GM18867 (cell line): ENCODE results near the gene MAN1A2.
"Not testable (repeated sequence)": the region's sequence is repeated elsewhere in the genome, so short reads cannot be mapped to it uniquely, and the experiment has no call there.

Experiments used
- ATAC-seq: cut with Tn5 transposase; IDR thresholded peaks from one replicate; pipeline ENCODE4 v1.9.1; 2021; ENCODE audit warnings: mild to moderate bottlenecking, moderate library complexity; ENCODE audit not compliant: unreplicated experiment

Gene MAN1A2

GRCh38 chr1:117396636-117397035, 29.4 kb downstream of the MAN1A2 start:
- no peak for ATAC-seq

- ATAC-seq = no peak
Observed at GRCh38 chr1:117398957-117399356, 31.7 kb downstream of the MAN1A2 start.

GRCh38 chr1:117401761-117402160, 34.5 kb downstream of the MAN1A2 start:
- ATAC-seq = no peak

- no peak for ATAC-seq
Observed at GRCh38 chr1:117403597-117403996, 36.3 kb downstream of the MAN1A2 start.

- ATAC-seq = no peak
Observed at GRCh38 chr1:117405042-117405441, 37.8 kb downstream of the MAN1A2 start.

- ATAC-seq = no peak
Observed at GRCh38 chr1:117412472-117412871, 45.2 kb downstream of the MAN1A2 start.

- ATAC-seq = no peak
Observed at GRCh38 chr1:117413412-117413811, 46.2 kb downstream of the MAN1A2 start.

- no peak for ATAC-seq
Observed at GRCh38 chr1:117414943-117415342, 47.7 kb downstream of the MAN1A2 start.

- ATAC-seq = no peak
Observed at GRCh38 chr1:117416004-117416403, 48.8 kb downstream of the MAN1A2 start.

GRCh38 chr1:117416546-117417125, 49.4 kb downstream of the MAN1A2 start:
- no peak for ATAC-seq

- ATAC-seq = no peak
Observed at GRCh38 chr1:117425050-117425734, 57.9 kb downstream of the MAN1A2 start.

GRCh38 chr1:117427297-117427696, 60.0 kb downstream of the MAN1A2 start:
- ATAC-seq = no peak

- ATAC-seq = no peak
Observed at GRCh38 chr1:117433943-117434342, 66.7 kb downstream of the MAN1A2 start.

GRCh38 chr1:117436513-117436912, 69.3 kb downstream of the MAN1A2 start:
- no peak for ATAC-seq

- no peak for ATAC-seq
Observed at GRCh38 chr1:117447661-117448060, 80.4 kb downstream of the MAN1A2 start.

GRCh38 chr1:117452216-117452615, 85.0 kb downstream of the MAN1A2 start:
- ATAC-seq = no peak

GRCh38 chr1:117453958-117454357, 86.7 kb downstream of the MAN1A2 start:
- ATAC-seq = no peak

- not testable (repeated sequence) for ATAC-seq
Observed at GRCh38 chr1:117458410-117458809, 91.2 kb downstream of the MAN1A2 start.

- ATAC-seq = no peak
Observed at GRCh38 chr1:117466761-117467160, 99.5 kb downstream of the MAN1A2 start.

GRCh38 chr1:117467336-117467735, 100.1 kb downstream of the MAN1A2 start:
- ATAC-seq = no peak

- ATAC-seq = no peak
Observed at GRCh38 chr1:117473063-117473462, 105.8 kb downstream of the MAN1A2 start.

GRCh38 chr1:117475495-117475894, 108.2 kb downstream of the MAN1A2 start:
- not testable (repeated sequence) for ATAC-seq

- ATAC-seq = no peak
Observed at GRCh38 chr1:117479086-117479485, 111.8 kb downstream of the MAN1A2 start.
